Muscle layer of duodenum (tissue), 2 donors: ENCODE measurements around the gene MFAP4.
A peak's percentile ranks its signal among the peaks of the same experiment; 100 is the strongest.

Experiments
- H3K27ac ChIP-seq: one replicate; pipeline ENCODE4 v1.7.0; 2013; ENCODE audit warnings: mild to moderate bottlenecking, low read length
- H3K27me3 ChIP-seq: one replicate; pipeline ENCODE4 v1.7.0; 2013; ENCODE audit warnings: low read depth, mild to moderate bottlenecking, control low read depth, low read length
- H3K36me3 ChIP-seq, 2 donors: one replicate each; pipeline ENCODE4 v1.7.0; 2013; ENCODE audit warnings: low read length in 2 of 2, control low read depth in 1 of 2, mild to moderate bottlenecking in 1 of 2; ENCODE audit not compliant: insufficient read depth in 2 of 2, control insufficient read depth in 1 of 2
- H3K4me1 ChIP-seq, 2 donors: one replicate each; pipeline ENCODE4 v1.7.0; 2013; ENCODE audit warnings: low read length in 2 of 2, mild to moderate bottlenecking in 2 of 2, control low read depth in 1 of 2, moderate library complexity in 1 of 2; ENCODE audit not compliant: insufficient read depth in 2 of 2, control insufficient read depth in 1 of 2
- H3K4me3 ChIP-seq, 2 donors: one replicate each; pipeline ENCODE4 v1.7.0; 2013; ENCODE audit warnings: low read length in 2 of 2, low read depth in 1 of 2, mild to moderate bottlenecking in 1 of 2
- H3K9me3 ChIP-seq, 2 donors: one replicate each; pipeline ENCODE4 v1.7.0; 2013; ENCODE audit warnings: low read length in 2 of 2, control low read depth in 1 of 2, mild to moderate bottlenecking in 1 of 2; ENCODE audit not compliant: control insufficient read depth in 1 of 2
- donor health status: healthy.

MFAP4 gene

DNA sequence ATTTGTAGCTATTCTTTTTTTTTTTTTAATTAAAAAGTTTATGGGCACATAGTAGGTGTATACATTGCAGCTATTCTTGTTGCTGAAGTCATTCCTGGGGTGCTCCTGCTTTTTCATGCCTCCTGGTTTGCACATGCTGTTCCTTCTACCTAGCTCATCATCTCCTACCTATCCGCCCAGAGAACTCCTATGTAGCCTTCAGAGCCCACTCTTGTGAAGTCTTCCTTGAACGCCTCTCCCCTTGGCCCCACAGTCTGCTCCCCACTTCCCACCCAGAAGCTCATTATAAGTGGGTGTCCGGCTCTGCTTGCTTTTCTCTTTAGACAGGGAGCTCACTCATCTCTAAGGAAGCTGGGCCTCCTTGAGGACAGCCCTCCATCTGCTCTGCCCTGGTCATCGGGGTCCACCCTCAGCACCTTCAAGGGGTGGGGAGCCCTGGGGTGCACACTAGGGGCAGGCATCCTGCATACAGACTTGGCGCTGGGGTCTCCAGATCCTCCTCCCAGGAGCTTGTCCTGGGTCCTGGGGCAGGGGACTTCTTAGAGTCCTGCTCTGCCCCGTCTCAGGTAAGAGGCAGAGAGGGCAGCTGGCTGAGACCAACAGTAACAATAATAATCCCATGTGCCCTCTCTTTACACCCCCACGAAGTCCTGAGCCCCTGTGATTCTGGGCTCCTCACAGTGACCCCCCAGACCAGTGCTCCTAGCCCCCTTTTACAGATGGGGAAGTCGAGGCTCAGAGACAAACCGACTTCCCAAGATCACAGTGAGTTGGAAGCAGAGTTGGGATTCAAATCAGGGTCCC, 21.0 kb downstream of the MFAP4 start:
- Histone ChIP-seq H3K4me1 (peaks cover 5 to 15% of the 10 kb centered on the region in 2 donors), H3K9me3 (no peaks in the 10 kb centered on the region), H3K27me3 (no peaks in the 10 kb centered on the region), H3K27ac (no peak overlapping the region), H3K4me3 (no peak overlapping the region), H3K36me3 (no peaks in the 10 kb centered on the region)

DNA sequence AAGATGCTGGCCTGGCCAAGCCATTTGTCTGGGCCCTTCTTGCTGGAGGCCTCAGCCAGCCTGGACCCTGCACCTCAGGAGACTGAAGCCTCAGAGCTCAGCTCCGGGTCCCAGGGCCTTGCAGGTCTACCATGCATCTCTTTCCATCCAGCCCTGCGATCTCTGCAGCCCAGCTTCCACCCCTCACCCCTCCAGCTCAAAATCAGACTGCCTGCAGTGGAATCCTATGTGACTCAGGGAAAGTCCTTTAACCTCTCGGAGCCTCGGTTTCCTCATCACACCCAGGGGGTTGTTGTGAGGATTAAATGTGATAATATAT, 21.5 kb downstream of the MFAP4 start:
- no peak overlapping the region for H3K4me3 ChIP-seq
- no peaks in the 10 kb centered on the region for H3K27me3 ChIP-seq
- H3K27ac ChIP-seq, result no peak overlapping the region
- H3K36me3 ChIP-seq, result no peaks in the 10 kb centered on the region
- no peaks in the 10 kb centered on the region for H3K9me3 ChIP-seq
- peaks cover 5 to 15% of the 10 kb centered on the region in 2 donors for H3K4me1 ChIP-seq

DNA sequence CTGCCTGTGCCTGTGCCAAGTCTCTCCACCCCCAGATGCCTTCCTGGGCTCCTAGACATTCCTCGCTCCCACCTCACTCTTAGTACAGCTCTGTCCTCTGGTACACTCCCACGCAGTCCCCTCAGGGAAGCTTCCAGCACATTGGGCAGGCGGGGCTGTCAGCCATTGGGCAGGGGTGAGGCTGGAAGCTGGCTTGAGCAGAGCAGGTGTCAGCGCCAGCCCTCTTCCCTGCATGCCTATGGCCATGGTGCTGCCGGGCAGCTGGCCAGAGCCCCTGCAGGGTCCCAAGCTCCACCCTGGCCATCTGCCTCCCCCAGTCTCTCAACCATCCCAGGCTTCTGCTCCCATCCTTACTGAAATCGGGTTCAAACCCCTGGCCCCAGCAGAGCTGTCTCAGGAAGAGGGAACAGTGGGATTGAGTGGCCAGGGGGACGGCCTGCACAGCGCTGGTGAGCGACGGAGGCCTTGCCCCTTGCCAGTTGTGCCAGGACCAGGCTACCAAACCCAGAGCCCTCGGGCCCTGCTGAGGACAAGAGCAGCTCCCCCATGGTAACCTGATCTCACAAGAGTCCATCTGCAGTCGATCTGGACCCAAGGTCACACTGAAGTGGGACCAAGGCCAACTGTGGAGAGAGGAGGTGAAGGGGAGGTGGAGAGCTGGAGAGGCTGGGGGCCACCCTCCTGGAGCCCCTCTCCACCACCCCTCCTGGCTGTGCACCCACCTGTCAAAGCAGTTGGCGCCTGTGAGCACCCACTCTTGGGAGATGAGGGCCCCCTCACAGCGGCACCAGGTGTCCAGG, 22.1 kb downstream of the MFAP4 start:
- Histone ChIP-seq H3K27ac (no peak overlapping the region), H3K36me3 (no peaks in the 10 kb centered on the region), H3K27me3 (no peaks in the 10 kb centered on the region), H3K4me1 (peaks cover 5 to 15% of the 10 kb centered on the region in 2 donors), H3K9me3 (no peaks in the 10 kb centered on the region), H3K4me3 (no peak overlapping the region)

DNA sequence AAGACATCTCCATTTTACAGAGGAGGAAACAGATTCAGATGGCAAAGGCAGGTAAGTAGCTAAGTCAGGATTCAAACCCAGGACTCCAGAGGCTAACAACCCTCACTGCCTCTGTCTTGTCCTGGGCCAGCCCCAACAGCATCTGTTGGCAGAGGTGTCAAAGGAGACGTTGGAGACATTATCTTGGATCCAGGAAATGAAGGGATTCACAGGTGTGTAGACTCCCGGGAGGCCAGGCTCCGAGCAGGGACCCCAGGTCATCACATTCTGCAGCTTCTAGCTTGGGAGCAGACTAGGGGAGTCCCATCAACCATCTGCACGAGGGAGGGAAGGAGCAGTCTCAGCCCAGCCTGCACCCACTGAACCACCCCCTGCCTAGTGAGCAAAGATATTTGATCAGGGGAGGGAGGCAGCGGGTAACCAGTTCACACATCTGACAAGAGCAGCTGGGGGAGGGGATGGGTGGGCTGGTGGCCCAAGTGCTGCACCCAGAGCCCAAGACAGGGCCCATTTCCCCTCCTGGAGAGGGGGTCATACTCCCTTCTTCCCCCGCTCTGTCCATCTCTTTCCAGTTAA, 23.4 kb downstream of the MFAP4 start:
- H3K36me3 ChIP-seq, result no peaks in the 10 kb centered on the region
- H3K4me1 ChIP-seq, result peaks cover 5 to 15% of the 10 kb centered on the region in 2 donors
- no peak overlapping the region for H3K27ac ChIP-seq
- no peaks in the 10 kb centered on the region for H3K27me3 ChIP-seq
- H3K4me3 ChIP-seq, result peak overlapping the region in 1 of 2 donors; percentile 68
- no peaks in the 10 kb centered on the region for H3K9me3 ChIP-seq

DNA sequence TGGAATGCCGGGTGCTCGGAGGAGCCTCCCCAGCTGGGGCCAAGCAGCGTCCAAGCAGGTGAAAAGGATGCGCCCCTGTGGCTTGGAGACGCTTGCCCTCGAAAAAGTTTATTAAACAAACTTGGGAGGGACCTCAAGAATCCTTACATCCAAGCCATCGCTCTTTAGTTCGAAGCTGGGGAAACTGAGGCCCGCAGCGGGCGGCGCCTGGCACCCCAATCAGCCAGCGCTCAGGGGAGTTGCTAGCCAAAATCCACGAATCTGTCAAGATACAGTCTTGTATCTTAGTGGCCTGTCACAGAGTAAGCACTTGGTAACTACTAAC, 23.9 kb downstream of the MFAP4 start:
- peaks cover 5 to 15% of the 10 kb centered on the region in 2 donors for H3K4me1 ChIP-seq
- no peaks in the 10 kb centered on the region for H3K9me3 ChIP-seq
- H3K4me3 ChIP-seq, result peak overlapping the region; percentile 68 to 73
- no peaks in the 10 kb centered on the region for H3K27me3 ChIP-seq
- H3K27ac ChIP-seq, result no peak overlapping the region
- H3K36me3 ChIP-seq, result no peaks in the 10 kb centered on the region

DNA sequence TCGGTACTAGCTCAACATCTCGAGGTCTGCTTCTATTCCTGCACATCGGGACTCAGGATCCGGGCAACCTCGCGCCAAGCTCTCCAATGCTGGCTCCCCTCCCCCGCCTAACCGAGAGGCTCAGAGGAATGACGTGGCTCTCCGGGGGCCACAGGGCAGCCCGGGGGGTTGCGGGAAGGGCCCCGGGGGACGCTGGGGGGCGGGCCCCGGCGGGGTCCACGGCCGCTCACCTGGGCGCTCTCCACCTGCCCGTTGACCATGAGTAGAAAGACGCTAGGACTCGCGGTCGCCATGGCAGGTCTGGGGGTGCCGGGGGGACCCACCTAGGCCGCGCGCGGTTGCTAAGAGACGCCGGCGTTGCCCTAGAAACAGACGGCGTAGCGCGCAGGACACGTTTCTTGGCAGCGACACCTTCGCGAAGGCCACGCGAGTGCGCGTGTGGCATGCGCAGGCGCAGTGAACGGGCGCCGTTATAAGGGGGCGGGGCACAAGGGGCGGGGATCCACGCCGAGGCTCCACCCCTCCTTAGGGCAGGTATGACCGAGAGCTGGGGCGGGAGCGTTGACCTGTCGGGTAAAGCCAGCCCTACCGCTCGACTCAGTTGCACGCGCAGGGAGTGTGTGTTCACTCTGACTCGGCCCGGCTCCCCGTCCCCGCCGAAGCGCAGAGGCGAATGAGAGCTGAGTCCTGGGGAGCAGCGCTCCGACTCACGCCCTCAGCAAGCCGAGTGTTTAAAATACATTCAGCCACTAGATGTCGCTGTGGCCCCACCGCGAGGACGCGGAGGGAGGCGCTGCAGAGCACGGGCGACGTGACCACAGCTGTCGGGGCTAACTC, 24.5 kb downstream of the MFAP4 start, which contains the start of gene B9D1:
Gene B9D1, minus strand, starts transcription at position 447 of the 837 bp plus-strand sequence. Its CDS starts 154 bp downstream, at position 293.
- Histone ChIP-seq H3K27me3 (no peaks in the 10 kb centered on the region), H3K4me1 (peaks cover 5 to 15% of the 10 kb centered on the region in 2 donors), H3K36me3 (no peaks in the 10 kb centered on the region), H3K27ac (peak within 1 kb of the TSS; percentile 16), H3K4me3 (peak within 1 kb of the TSS; percentile 68 to 73), H3K9me3 (no peaks in the 10 kb centered on the region)

DNA sequence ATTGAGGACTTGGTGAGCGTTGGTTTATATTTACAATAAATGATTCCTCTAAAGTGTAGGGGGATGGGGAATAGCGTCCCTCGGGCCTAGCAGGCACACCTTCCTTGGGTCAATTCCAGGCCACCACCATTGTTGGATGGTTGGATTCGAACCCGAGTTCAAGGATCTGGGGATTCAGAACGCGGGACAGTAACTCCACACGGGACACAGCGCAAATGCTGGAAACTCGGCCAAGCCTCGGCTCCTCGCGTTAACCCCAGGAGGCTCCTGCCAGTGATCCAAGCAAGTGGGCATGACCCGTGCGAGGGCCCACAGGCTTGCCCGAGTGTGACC, 25.1 kb downstream of the MFAP4 start:
- Histone ChIP-seq H3K27me3 (no peaks in the 10 kb centered on the region), H3K4me1 (peaks cover 5 to 15% of the 10 kb centered on the region in 2 donors), H3K9me3 (no peaks in the 10 kb centered on the region), H3K27ac (no peak overlapping the region), H3K4me3 (peak overlapping the region; percentile 68 to 73), H3K36me3 (no peaks in the 10 kb centered on the region)

DNA sequence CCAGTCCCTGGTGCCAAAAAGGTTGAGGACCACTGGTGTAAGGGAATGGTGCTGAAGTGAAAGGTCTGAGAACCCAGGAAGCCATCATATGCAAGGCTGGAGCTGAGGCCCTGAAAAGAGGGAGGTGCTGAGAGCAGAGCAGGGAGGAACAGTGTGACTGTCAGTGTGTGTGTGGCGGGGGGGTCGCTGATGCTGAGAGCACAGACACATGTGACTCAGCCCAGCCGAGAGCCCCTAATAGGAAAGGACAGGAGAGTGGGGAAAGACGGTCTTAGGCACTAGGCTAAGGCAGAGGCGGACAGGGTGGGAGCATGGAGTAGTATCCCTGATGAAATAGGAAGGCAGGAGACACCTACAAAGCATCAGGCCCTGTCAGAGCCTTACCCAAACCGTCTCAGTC, 25.7 kb downstream of the MFAP4 start:
- Histone ChIP-seq H3K9me3 (no peaks in the 10 kb centered on the region), H3K27ac (no peak overlapping the region), H3K36me3 (no peaks in the 10 kb centered on the region), H3K4me1 (peaks cover 5 to 15% of the 10 kb centered on the region in 2 donors), H3K4me3 (no peak overlapping the region), H3K27me3 (no peaks in the 10 kb centered on the region)

DNA sequence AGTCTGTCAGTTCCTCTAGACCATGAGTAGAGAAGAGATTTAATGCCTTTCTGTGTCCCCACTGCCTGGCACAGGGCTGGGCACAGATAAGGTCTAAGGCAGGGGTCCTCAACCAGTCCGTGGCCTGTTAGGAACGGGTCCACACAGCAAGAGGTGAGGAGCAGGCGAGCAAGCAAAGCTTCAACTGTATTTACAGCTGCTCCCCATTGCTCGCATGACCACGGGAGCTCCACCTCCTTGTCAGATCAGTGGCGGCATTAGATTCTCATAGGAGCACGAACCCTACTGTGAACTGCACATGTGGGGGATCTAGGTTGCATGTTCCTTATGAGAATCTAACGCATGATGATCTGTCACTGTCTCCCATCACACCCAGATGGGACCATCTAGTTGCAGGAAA, 26.2 kb downstream of the MFAP4 start:
- no peaks in the 10 kb centered on the region for H3K36me3 ChIP-seq
- no peak overlapping the region for H3K4me3 ChIP-seq
- no peaks in the 10 kb centered on the region for H3K27me3 ChIP-seq
- peaks cover 5 to 15% of the 10 kb centered on the region in 2 donors for H3K4me1 ChIP-seq
- H3K27ac ChIP-seq, result no peak overlapping the region
- H3K9me3 ChIP-seq, result no peaks in the 10 kb centered on the region

DNA sequence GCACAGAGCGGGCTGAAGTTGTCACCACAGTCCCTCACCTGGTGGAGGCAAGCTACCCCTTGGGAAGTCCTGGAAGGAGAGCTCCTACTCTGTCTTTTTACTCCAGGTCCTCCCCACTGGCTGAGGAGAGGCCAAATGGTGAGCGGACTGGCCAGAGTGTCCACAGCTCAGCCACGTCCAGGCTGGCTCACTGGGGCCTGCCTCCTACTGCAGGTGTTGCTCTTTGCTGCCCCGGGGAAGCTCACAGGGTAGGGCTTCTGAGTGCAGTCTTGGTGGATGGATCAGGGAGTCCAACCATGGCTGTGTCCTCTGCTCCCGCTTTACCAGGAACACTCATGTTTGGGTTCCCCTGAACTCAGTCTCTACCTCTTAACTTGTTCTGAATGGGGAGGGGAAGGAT, 27.1 kb downstream of the MFAP4 start:
- no peak overlapping the region for H3K27ac ChIP-seq
- H3K27me3 ChIP-seq, result no peaks in the 10 kb centered on the region
- no peaks in the 10 kb centered on the region for H3K9me3 ChIP-seq
- H3K4me3 ChIP-seq, result no peak overlapping the region
- H3K4me1 ChIP-seq, result peaks cover 5 to 15% of the 10 kb centered on the region in 2 donors
- H3K36me3 ChIP-seq, result no peaks in the 10 kb centered on the region

DNA sequence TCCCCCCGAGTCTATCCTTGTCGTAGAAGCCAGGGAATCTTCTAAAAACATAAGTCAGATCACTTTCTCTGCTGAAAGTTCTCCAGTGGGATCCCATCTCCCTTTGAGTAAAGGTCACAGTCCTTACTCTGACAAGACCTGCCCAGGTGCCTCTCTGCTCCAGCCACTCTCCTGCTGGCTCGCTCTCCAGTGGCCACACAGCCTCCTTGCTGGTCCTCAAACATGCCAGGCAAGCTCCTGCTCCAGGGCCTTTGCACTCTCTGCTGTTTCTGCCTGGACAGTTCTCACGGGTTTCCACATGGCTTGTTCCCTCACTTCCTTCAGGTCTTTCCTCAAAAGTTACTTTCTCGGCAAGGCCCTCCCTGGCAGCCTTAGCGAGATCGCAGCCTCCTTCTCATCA, 27.8 kb downstream of the MFAP4 start:
- no peaks in the 10 kb centered on the region for H3K36me3 ChIP-seq
- no peaks in the 10 kb centered on the region for H3K27me3 ChIP-seq
- no peak overlapping the region for H3K4me3 ChIP-seq
- no peaks in the 10 kb centered on the region for H3K9me3 ChIP-seq
- peaks cover 5 to 15% of the 10 kb centered on the region in 2 donors for H3K4me1 ChIP-seq
- H3K27ac ChIP-seq, result no peak overlapping the region
